SK-N-MC (cell line): ENCODE measurements around the gene ATP13A3.

ENCODE experiments used
- EZH2 ChIP-seq: fragments of 200-600 bp; sonication (generic); IDR thresholded peaks from one replicate; pipeline ENCODE4 v1.6.1; 2017; ENCODE audit warnings: antibody characterized with exemption
- FOXP2 ChIP-seq: optimal IDR thresholded peaks from 2 replicates; pipeline ENCODE3; 2011; ENCODE audit warnings: mild to moderate bottlenecking, moderate library complexity; ENCODE audit not compliant: insufficient read depth; ENCODE audit errors: extremely low read length, control extremely low read depth
- POLR2AphosphoS5 ChIP-seq: IDR thresholded peaks from 2 replicates; pipeline ENCODE4 v1.6.1; 2012; ENCODE audit warnings: mild to moderate bottlenecking, low read depth, low read length, borderline replicate concordance

DNA sequence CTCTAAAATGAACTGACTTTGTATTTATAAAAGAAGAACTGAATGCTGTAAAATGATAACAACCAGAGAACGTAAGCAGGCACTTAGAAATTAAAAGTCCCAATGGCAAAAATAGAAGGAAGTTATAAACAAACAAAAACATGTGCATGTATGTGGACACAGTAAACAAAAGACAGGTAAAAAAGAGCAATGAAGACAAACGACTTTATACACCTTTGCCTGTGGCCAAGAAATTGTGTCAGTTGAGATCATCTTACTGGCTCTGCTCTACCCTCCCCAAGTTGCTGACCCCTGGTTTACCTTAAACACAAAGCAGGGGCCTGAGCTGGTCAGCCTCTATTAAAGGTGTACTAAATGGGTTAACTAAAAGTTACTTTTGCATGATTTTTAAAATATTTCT is 46.0 kb downstream of the ATP13A3 start:
- TF ChIP-seq POLR2AphosphoS5 (no peak), EZH2 (no peak), FOXP2 (no peak)
